GM19467 (cell line): ENCODE data around the gene PRPF19.

Experiments used
- ATAC-seq: cut with Tn5 transposase; IDR thresholded peaks from one replicate; pipeline ENCODE4 v1.9.1; 2021; ENCODE audit warnings: mild to moderate bottlenecking, moderate library complexity; ENCODE audit not compliant: unreplicated experiment

The PRPF19 gene

GRCh38 chr11:60906132-60906972, at the start of gene PRPF19:
TSS of gene PRPF19 (minus strand) at chr11:60906585. CDS start at chr11:60906382, 203 bp downstream.
- ATAC-seq: peak; percentile 77

GRCh38 chr11:60955571-60955970, 49.2 kb upstream of the PRPF19 start:
- ATAC-seq: no peak

- no peak for ATAC-seq
These were observed 48.0 kb upstream of the PRPF19 start for GRCh38 chr11:60954421-60954820.

- no peak for ATAC-seq
These were observed 47.4 kb upstream of the PRPF19 start for GRCh38 chr11:60953781-60954180.

GRCh38 chr11:60952742-60953170, 46.4 kb upstream of the PRPF19 start:
- ATAC-seq: no peak

GRCh38 chr11:60951904-60952741, 45.7 kb upstream of the PRPF19 start, which contains the start of gene SLC15A3:
TSS of gene SLC15A3 (minus strand) at chr11:60952176. CDS start at chr11:60951551, 625 bp downstream.
- ATAC-seq: peak; percentile 68

GRCh38 chr11:60951606-60951903, 45.2 kb upstream of the PRPF19 start:
- no peak for ATAC-seq

GRCh38 chr11:60950933-60951605, 44.7 kb upstream of the PRPF19 start:
- no peak for ATAC-seq

- no peak for ATAC-seq
These were observed 43.6 kb upstream of the PRPF19 start for GRCh38 chr11:60950024-60950423.

- ATAC-seq: no peak
These were observed 41.9 kb upstream of the PRPF19 start for GRCh38 chr11:60948250-60948649.

GRCh38 chr11:60947700-60948099, 41.3 kb upstream of the PRPF19 start:
- ATAC-seq: no peak

- no peak for ATAC-seq
These were observed 40.3 kb upstream of the PRPF19 start for GRCh38 chr11:60946601-60947264.

GRCh38 chr11:60945295-60945667, 38.9 kb upstream of the PRPF19 start:
- ATAC-seq: no peak

- no peak for ATAC-seq
These were observed 38.3 kb upstream of the PRPF19 start for GRCh38 chr11:60944490-60945294.

GRCh38 chr11:60942970-60943565, 36.7 kb upstream of the PRPF19 start:
- no peak for ATAC-seq

- ATAC-seq: no peak
These were observed 35.8 kb upstream of the PRPF19 start for GRCh38 chr11:60942219-60942618.

- ATAC-seq: no peak
These were observed 35.2 kb upstream of the PRPF19 start for GRCh38 chr11:60941371-60942119.

- ATAC-seq: no peak
These were observed 33.5 kb upstream of the PRPF19 start for GRCh38 chr11:60939855-60940254.

- no peak for ATAC-seq
These were observed 32.9 kb upstream of the PRPF19 start for GRCh38 chr11:60939301-60939700.
